Activated gamma-delta T cell treated with anti-CD3 and anti-CD28 coated beads, Interleukin-2, amount 50 U/mL, for 16 hours (primary cell): Measurements from ENCODE around the gene SETDB1.
A peak's percentile ranks its signal among the peaks of the same experiment; 100 is the strongest.

Experiments used
- DNase-seq: peaks from one replicate; pipeline ENCODE4 v3.0.0-alpha.2; 2020; ENCODE audit warnings: low read depth

Gene SETDB1

DNA sequence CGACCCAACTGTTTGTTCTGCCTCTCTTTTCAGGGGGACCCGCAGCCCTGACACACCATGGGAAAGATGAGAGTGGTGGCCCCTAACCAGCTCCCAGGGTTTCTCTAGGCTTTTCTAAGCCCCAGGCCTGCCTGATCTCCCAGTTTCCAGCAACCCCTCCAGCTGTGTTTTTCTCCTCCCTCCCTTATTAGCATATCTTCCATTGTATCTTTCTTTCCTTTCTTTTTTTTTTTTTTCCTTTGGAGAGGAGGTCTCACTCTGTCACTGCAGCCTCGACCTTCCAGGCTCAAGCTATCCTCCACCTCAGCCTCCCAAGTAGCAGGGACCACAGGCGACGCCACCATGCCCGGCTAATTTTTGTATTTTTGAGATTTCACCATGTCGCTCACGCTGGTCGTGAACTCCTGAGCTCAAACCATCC lies 50.2 kb downstream of the SETDB1 start:
- DNase-seq, result no peak

GRCh38 chr1:150976879-150977694 lies 50.9 kb downstream of the SETDB1 start:
- peak; percentile 49 for DNase-seq

- DNase-seq, result peak; percentile 89
Observed at GRCh38 chr1:150979092-150980056, 53.2 kb downstream of the SETDB1 start.

DNA sequence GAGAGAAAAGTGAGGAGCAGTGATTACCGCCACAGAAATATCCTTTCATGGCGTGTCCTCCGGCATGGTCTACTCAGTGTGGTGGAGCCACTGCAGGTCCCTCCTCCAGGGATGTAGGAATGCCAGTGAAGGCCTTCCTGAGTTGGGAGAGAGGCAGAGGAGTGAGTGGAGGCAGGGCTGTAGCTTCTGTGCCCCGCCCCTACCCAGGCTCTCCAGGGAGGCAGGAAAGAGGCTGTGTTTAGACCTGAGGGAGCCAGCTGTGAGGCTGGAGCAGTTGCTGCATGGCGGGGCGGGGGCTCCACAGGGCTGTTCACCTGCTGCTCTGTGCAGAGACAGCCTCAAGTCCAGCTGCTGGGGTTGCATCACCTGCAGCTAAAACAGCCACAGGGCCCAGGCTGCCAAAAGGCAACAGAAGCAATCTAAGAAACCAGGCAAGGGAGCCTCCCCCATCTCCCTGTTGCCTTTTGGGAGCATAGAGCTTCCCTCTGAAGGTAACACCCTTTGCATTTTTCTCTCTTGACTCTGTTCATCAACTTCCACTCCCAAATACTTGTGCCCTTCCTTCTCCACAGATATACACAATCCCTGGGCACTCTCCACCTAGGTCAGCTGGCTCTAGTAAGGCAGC lies 55.1 kb downstream of the SETDB1 start:
- DNase-seq, result no peak

- DNase-seq, result no peak
Observed at GRCh38 chr1:150981805-150982712, 55.9 kb downstream of the SETDB1 start, which contains the start of gene ANXA9. Gene ANXA9, plus strand, starts transcription at chr1:150982292. Its CDS starts 814 bp downstream, at chr1:150983106.

GRCh38 chr1:150985179-150985825 lies 59.1 kb downstream of the SETDB1 start:
- DNase-seq, result no peak

DNA sequence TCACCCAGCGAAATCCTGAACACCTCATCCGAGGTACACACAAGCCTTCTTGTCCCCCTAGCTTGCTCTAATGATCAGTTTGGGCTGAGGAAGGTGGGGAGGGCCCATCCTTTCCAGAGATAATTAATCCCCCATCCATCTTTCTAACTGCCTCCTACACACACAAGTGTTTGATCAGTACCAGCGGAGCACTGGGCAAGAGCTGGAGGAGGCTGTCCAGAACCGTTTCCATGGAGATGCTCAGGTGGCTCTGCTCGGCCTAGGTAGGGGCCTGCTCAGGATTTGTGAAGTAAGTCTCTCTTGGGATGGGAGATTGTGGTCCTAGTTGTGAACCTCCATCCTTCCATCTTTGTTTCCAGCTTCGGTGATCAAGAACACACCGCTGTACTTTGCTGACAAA lies 61.8 kb downstream of the SETDB1 start:
- DNase-seq, result no peak

GRCh38 chr1:150992626-150993025 lies 66.5 kb downstream of the SETDB1 start:
- no peak for DNase-seq

DNA sequence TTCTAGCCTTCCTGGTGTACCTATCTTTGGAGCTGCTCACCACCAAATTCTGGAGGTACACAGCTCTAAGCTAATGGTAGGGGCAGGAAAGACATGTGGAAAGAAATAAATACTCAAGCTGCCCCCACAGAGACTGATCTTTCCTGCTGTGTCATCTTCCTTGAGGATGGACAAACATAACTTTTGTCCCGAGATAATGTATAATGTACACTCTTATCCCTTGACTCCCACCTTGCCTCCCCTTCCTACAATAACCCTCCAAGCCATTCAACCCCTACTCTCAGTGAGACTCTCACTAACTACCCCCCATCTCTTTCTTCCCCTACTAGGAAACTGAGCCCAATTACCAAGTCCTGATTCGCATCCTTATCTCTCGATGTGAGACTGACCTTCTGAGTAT lies 68.1 kb downstream of the SETDB1 start:
- no peak for DNase-seq

GRCh38 chr1:150995460-150995859 lies 69.3 kb downstream of the SETDB1 start:
- no peak for DNase-seq

DNA sequence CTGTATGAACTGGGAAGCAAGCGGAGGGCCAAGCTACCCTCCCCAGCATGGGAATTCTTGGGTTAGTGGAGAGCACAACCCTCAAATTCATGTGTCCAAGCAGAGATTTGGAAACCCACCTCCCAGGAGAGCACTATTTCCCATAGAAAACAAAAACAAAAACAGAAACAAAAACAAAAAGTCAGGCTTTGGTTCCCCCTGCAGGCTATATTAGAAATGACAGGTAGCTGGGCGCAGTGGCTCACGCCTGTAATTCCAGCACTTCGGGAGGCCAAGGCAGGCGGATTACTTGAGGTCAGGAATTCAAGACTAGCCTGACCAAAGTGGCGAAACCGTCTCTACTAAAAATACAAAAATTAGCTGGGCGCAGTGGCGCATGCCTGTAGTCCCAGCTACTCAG lies 69.7 kb downstream of the SETDB1 start:
- DNase-seq, result no peak

DNA sequence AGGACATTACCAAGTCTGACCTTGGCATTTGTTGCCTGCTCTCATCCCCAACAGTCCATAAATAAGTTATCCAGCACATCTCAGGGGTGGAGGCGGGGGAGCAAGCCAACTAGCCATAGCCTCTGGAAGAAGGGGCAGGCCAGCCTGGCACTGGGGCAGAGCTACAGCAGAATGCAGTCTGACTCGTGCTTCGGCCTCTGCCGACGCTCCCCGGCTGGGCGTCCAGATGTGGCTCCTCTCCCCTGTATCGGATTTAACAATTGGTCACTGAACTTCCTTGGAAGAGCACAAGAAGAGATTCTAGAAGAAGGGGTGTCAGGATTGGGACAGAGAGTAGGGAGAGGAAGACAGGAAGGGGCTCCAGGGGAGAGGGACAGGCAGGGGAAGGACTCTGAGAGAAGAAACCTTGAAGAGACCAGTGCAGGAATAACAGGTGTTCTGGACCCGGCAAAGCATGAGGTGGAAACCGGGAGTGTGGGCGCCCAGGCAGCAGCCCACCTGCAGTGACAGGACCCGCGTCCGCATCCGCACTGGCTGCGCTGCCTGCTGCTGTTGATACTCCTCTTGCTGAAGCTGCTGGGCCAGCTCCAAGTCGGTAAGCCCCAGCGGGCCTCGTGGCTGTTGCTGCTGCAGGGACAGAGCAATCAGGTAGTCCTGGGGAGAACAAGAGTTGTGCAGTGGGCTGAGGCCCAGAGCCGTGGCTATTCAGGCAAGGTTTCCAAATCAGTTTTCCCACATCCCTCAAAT lies 71.1 kb downstream of the SETDB1 start:
- no peak for DNase-seq

GRCh38 chr1:150997949-150998348 lies 71.8 kb downstream of the SETDB1 start:
- DNase-seq, result no peak

- no peak for DNase-seq
Observed at GRCh38 chr1:150999051-150999674, 73.0 kb downstream of the SETDB1 start.

DNA sequence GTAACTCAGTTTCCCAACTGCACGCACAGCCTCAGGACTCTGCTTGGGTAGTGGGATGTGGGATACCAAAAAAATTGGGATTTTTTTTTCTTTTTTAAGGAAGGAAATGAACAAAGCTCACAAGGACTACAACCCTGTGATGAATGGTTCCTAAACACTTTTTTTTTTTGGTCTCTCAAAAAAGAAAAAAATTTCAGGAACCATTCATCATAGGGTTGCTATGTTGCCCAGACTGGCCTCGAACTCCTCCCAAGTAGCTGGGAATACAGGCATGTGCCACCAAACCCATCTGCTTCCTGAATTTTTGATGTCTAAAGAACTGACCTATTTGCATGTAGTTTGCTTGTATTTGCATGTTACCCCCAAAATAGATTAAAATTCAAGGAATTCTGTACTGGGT lies 73.8 kb downstream of the SETDB1 start:
- no peak for DNase-seq

- DNase-seq, result no peak
Observed at GRCh38 chr1:151000408-151000807, 74.2 kb downstream of the SETDB1 start.

GRCh38 chr1:151001602-151002001 lies 75.4 kb downstream of the SETDB1 start:
- no peak for DNase-seq

- no peak for DNase-seq
Observed at GRCh38 chr1:151002051-151002450, 75.9 kb downstream of the SETDB1 start.

DNA sequence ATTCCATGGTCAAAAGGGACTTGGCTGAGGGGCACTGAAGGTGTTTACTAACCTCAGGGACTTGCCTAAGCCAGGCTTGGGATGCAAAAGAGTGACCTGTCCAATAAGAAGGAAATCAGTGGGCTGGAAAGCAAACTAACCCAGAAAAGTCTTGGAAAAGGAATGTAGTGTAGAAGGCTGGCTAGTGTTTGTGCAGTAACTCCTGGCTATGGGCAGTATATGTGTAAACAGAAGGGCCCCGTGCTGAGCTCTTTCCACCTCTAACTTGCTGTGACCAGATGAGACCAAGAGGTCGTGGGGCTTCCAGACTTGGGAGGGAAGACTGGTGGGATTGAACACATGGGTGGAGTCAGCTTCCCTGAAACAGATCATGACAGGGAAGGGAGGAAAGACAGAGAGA lies 76.4 kb downstream of the SETDB1 start:
- DNase-seq, result no peak

DNA sequence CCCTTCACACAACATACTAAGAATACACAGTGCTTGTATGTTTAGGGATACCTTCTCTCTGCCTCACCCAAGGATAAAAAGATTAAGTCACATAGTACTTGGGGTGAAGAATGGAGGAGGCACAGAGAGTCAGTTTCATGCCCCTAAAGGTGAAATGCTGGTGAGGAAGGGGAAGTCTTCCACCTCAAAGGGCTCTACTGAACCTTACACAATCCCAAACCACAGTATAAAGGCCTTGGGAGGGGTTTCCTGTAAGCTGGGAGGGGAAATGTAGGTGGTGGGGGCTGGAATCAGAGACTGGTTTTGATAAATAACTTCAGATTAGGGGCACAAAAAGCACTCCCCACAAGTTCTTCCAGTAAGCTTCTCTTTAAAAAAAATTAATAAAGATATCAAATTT lies 77.0 kb downstream of the SETDB1 start:
- no peak for DNase-seq
